Activated CD4-positive, alpha-beta T cell treated with anti-CD3 and anti-CD28 coated beads, Interleukin-2, amount 10 ng/mL, durations not matched to agents 7 days and 5 days (primary cell): ENCODE results near the gene EFL1. TPM values are rescaled to one million over a fixed set of nuclear protein-coding genes. Genes with fewer than 3 reads are reported as not detected.
"Not testable (repeated sequence)": the region's sequence is repeated elsewhere in the genome, so short reads cannot be mapped to it uniquely, and the experiment has no call there.

Experiments used
- CTCF ChIA-PET: fragments of 350-600 bp; sonication (Branson Sonifier 250); formaldehyde crosslinking; loops from one replicate; lab custom pipeline; 2021; ENCODE audit warnings: antibody characterized with exemption; lab: Charles Lee
- POLR2A ChIA-PET: fragments of 350-600 bp; sonication (Branson Sonifier 250); formaldehyde crosslinking; loops from one replicate; lab custom pipeline; 2021; ENCODE audit warnings: antibody characterized with exemption; lab: Charles Lee
- DNase-seq: peaks from one replicate; pipeline ENCODE4 v3.0.0-alpha.2; 2020
- H3K27ac Mint-ChIP-seq: one replicate; pipeline ENCODE4 v1.8.0; 2021; ENCODE audit warnings: mild to moderate bottlenecking, moderate library complexity, mixed read lengths
- H3K27me3 Mint-ChIP-seq: one replicate; pipeline ENCODE4 v1.8.0; 2021; ENCODE audit warnings: mixed read lengths
- H3K36me3 Mint-ChIP-seq: one replicate; pipeline ENCODE4 v1.8.0; 2021; ENCODE audit warnings: low read depth, mixed read lengths
- H3K4me1 Mint-ChIP-seq: one replicate; pipeline ENCODE4 v1.8.0; 2021; ENCODE audit warnings: mixed read lengths
- H3K4me3 Mint-ChIP-seq: one replicate; pipeline ENCODE4 v1.8.0; 2021; ENCODE audit warnings: mild to moderate bottlenecking, moderate library complexity, mixed read lengths
- H3K9me3 Mint-ChIP-seq: one replicate; pipeline ENCODE4 v1.8.0; 2021; ENCODE audit warnings: mixed read lengths
- total RNA-seq, 2 experiments: library from RNA; stranded (reverse); gene quantifications; one replicate each; pipeline ENCODE4 v1.2.3, GENCODE V29; 2021

EFL1 gene
- total RNA-seq, 2 experiments from 2014 or later, result 28.4 to 31.6 TPM

GRCh38 chr15:82298520-82298919 lies 36.0 kb upstream of the EFL1 start:
- Mint-ChIP-seq H3K4me3 (no peak overlapping the region), H3K27me3 (no peaks in the 10 kb centered on the region), H3K36me3 (no peaks in the 10 kb centered on the region), H3K9me3 (no peaks in the 10 kb centered on the region), H3K27ac (peak overlapping the region; percentile 46), H3K4me1 (peaks cover 26% of the 10 kb centered on the region)
- peak; percentile 74 for DNase-seq
- POLR2A ChIA-PET, result interaction anchor here (0.6 kb wide), 1 partner anchor 12 kb away, joined by 4 read pairs; no protein-coding TSS in a partner anchor
- CTCF ChIA-PET, result interaction anchor here (0.8 kb wide), 1 partner anchor 10 kb away, joined by 4 read pairs; no protein-coding TSS in a partner anchor

GRCh38 chr15:82298032-82298431 lies 35.5 kb upstream of the EFL1 start:
- H3K9me3 Mint-ChIP-seq, result no peaks in the 10 kb centered on the region
- no peak overlapping the region for H3K27ac Mint-ChIP-seq
- CTCF ChIA-PET, result no interaction called here
- H3K4me1 Mint-ChIP-seq, result peaks cover 26% of the 10 kb centered on the region
- H3K27me3 Mint-ChIP-seq, result no peaks in the 10 kb centered on the region
- no peak for DNase-seq
- H3K36me3 Mint-ChIP-seq, result no peaks in the 10 kb centered on the region
- POLR2A ChIA-PET, result no interaction called here
- no peak overlapping the region for H3K4me3 Mint-ChIP-seq

- H3K4me1 Mint-ChIP-seq, result peaks cover 26% of the 10 kb centered on the region
- CTCF ChIA-PET, result no interaction called here
- no peak overlapping the region for H3K4me3 Mint-ChIP-seq
- H3K27me3 Mint-ChIP-seq, result no peaks in the 10 kb centered on the region
- POLR2A ChIA-PET, result no interaction called here
- no peaks in the 10 kb centered on the region for H3K9me3 Mint-ChIP-seq
- no peak overlapping the region for H3K27ac Mint-ChIP-seq
- no peak for DNase-seq
- no peaks in the 10 kb centered on the region for H3K36me3 Mint-ChIP-seq
Measured at GRCh38 chr15:82297546-82297945, 35.0 kb upstream of the EFL1 start.

GRCh38 chr15:82294061-82294690 lies 31.6 kb upstream of the EFL1 start:
- peaks cover 3% of the 10 kb centered on the region for H3K36me3 Mint-ChIP-seq
- peaks cover 16% of the 10 kb centered on the region for H3K27me3 Mint-ChIP-seq
- DNase-seq, result no peak
- H3K9me3 Mint-ChIP-seq, result peaks cover 4% of the 10 kb centered on the region
- ChIA-PET CTCF (interaction anchor here (0.9 kb wide), 1 partner anchor 12 kb away, joined by 3 read pairs; no protein-coding TSS in a partner anchor), POLR2A (no interaction called here)
- peaks cover 36% of the 10 kb centered on the region for H3K4me1 Mint-ChIP-seq
- no peak overlapping the region for H3K4me3 Mint-ChIP-seq
- H3K27ac Mint-ChIP-seq, result no peak overlapping the region

- no peak for DNase-seq
- Mint-ChIP-seq H3K4me1 (peaks cover 34% of the 10 kb centered on the region), H3K36me3 (peaks cover 8% of the 10 kb centered on the region), H3K9me3 (peaks cover 10% of the 10 kb centered on the region), H3K27me3 (peaks cover 25% of the 10 kb centered on the region), H3K4me3 (no peak overlapping the region), H3K27ac (no peak overlapping the region)
- POLR2A ChIA-PET, result no interaction called here
- CTCF ChIA-PET, result no interaction called here
Measured at GRCh38 chr15:82292271-82292670, 29.7 kb upstream of the EFL1 start.

- H3K9me3 Mint-ChIP-seq, result peaks cover 10% of the 10 kb centered on the region
- H3K4me3 Mint-ChIP-seq, result not testable (repeated sequence)
Measured at GRCh38 chr15:82288202-82288601, 25.7 kb upstream of the EFL1 start.

GRCh38 chr15:82286475-82286874 lies 23.9 kb upstream of the EFL1 start:
- peak overlapping the region; percentile 60 for H3K4me3 Mint-ChIP-seq
- peak; percentile 37 for DNase-seq
- POLR2A ChIA-PET, H3K36me3 Mint-ChIP-seq, H3K9me3 Mint-ChIP-seq: not testable (repeated sequence)
- H3K27me3 Mint-ChIP-seq, result peaks cover 22% of the 10 kb centered on the region
- H3K27ac Mint-ChIP-seq, result peak overlapping the region; percentile 88
- CTCF ChIA-PET, result interaction anchor here (0.7 kb wide), 1 partner anchor 609 kb away, joined by 3 read pairs; no protein-coding TSS in a partner anchor
- H3K4me1 Mint-ChIP-seq, result peaks cover 52% of the 10 kb centered on the region

More at GRCh38 chr15:82288202-82288601, 25.7 kb upstream of the EFL1 start:
- CTCF ChIA-PET, H3K27ac Mint-ChIP-seq, H3K36me3 Mint-ChIP-seq, POLR2A ChIA-PET, DNase-seq: not testable (repeated sequence)
- Mint-ChIP-seq H3K27me3 (peaks cover 25% of the 10 kb centered on the region), H3K4me1 (peaks cover 55% of the 10 kb centered on the region)

GRCh38 chr15:82284381-82284780 lies 21.8 kb upstream of the EFL1 start:
- H3K9me3 Mint-ChIP-seq, POLR2A ChIA-PET, H3K27ac Mint-ChIP-seq, H3K36me3 Mint-ChIP-seq, H3K4me3 Mint-ChIP-seq, DNase-seq, CTCF ChIA-PET: not testable (repeated sequence)
- H3K4me1 Mint-ChIP-seq, result peaks cover 43% of the 10 kb centered on the region
- peaks cover 11% of the 10 kb centered on the region for H3K27me3 Mint-ChIP-seq

- POLR2A ChIA-PET, DNase-seq, H3K27ac Mint-ChIP-seq, CTCF ChIA-PET, H3K27me3 Mint-ChIP-seq, H3K9me3 Mint-ChIP-seq, H3K4me3 Mint-ChIP-seq, H3K36me3 Mint-ChIP-seq: not testable (repeated sequence)
- H3K4me1 Mint-ChIP-seq, result peaks cover 27% of the 10 kb centered on the region
Measured at GRCh38 chr15:82282386-82282785, 19.9 kb upstream of the EFL1 start.

- H3K27me3 Mint-ChIP-seq, POLR2A ChIA-PET, H3K36me3 Mint-ChIP-seq, H3K9me3 Mint-ChIP-seq, DNase-seq, H3K4me3 Mint-ChIP-seq, H3K27ac Mint-ChIP-seq: not testable (repeated sequence)
- CTCF ChIA-PET, result interaction anchor here (1.3 kb wide), 1 partner anchor 19 kb away, joined by 3 read pairs; the partner anchor contains the start of genes EFL1 and SAXO2
- H3K4me1 Mint-ChIP-seq, result peaks cover 16% of the 10 kb centered on the region
Measured at GRCh38 chr15:82281276-82281675, 18.7 kb upstream of the EFL1 start.

- peaks cover 7% of the 10 kb centered on the region for H3K9me3 Mint-ChIP-seq
- H3K4me3 Mint-ChIP-seq, result no peak overlapping the region
- H3K27ac Mint-ChIP-seq, result no peak overlapping the region
- H3K36me3 Mint-ChIP-seq, result peaks cover 17% of the 10 kb centered on the region
- DNase-seq, result no peak
- H3K27me3 Mint-ChIP-seq, result peaks cover 13% of the 10 kb centered on the region
- H3K4me1 Mint-ChIP-seq, result no peaks in the 10 kb centered on the region
- POLR2A ChIA-PET, result no interaction called here
- CTCF ChIA-PET, result no interaction called here
Measured at GRCh38 chr15:82275410-82275809, 12.9 kb upstream of the EFL1 start.

- Mint-ChIP-seq H3K9me3 (peaks cover 7% of the 10 kb centered on the region), H3K4me3 (no peak overlapping the region), H3K4me1 (no peaks in the 10 kb centered on the region), H3K36me3 (peaks cover 17% of the 10 kb centered on the region), H3K27me3 (peaks cover 5% of the 10 kb centered on the region), H3K27ac (no peak overlapping the region)
- POLR2A ChIA-PET, result no interaction called here
- DNase-seq, result no peak
- CTCF ChIA-PET, result no interaction called here
Measured at GRCh38 chr15:82272154-82272553, 9.6 kb upstream of the EFL1 start.

- H3K27ac Mint-ChIP-seq, POLR2A ChIA-PET, DNase-seq, H3K9me3 Mint-ChIP-seq, CTCF ChIA-PET, H3K4me3 Mint-ChIP-seq, H3K36me3 Mint-ChIP-seq, H3K27me3 Mint-ChIP-seq: not testable (repeated sequence)
- H3K4me1 Mint-ChIP-seq, result peaks cover 14% of the 10 kb centered on the region
Measured at GRCh38 chr15:82268454-82268853, 5.9 kb upstream of the EFL1 start.

- H3K27ac Mint-ChIP-seq, H3K27me3 Mint-ChIP-seq, CTCF ChIA-PET, DNase-seq, H3K4me3 Mint-ChIP-seq, H3K36me3 Mint-ChIP-seq, POLR2A ChIA-PET, H3K9me3 Mint-ChIP-seq: not testable (repeated sequence)
- peaks cover 22% of the 10 kb centered on the region for H3K4me1 Mint-ChIP-seq
Measured at GRCh38 chr15:82267137-82267536, 4.6 kb upstream of the EFL1 start.
